ENCODE data around the gene KLHL41.
"Not testable (repeated sequence)": the region's sequence is repeated elsewhere in the genome, so short reads cannot be mapped to it uniquely, and the experiment has no call there.

Gene KLHL41

GRCh38 chr2:169510496-169510895 is 994 bp downstream of the KLHL41 start:
- no peak for DNase-seq

GRCh38 chr2:169511818-169512217 is 2.3 kb downstream of the KLHL41 start:
- no peak for DNase-seq

- DNase-seq: no peak
These were observed 3.0 kb downstream of the KLHL41 start for GRCh38 chr2:169512525-169512924.

- DNase-seq: no peak
These were observed 3.6 kb downstream of the KLHL41 start for GRCh38 chr2:169513094-169513493.

- DNase-seq: no peak
These were observed 4.4 kb downstream of the KLHL41 start for GRCh38 chr2:169513926-169514325.

- not testable (repeated sequence) for DNase-seq
These were observed 5.3 kb downstream of the KLHL41 start for GRCh38 chr2:169514758-169515157.

- not testable (repeated sequence) for DNase-seq
These were observed 7.0 kb downstream of the KLHL41 start for GRCh38 chr2:169516488-169516995.

- no peak for DNase-seq
These were observed 11.4 kb downstream of the KLHL41 start for GRCh38 chr2:169520896-169521295.

GRCh38 chr2:169523681-169524080 is 14.2 kb downstream of the KLHL41 start:
- no peak for DNase-seq

- no peak for DNase-seq
These were observed 15.9 kb downstream of the KLHL41 start for GRCh38 chr2:169525434-169525833.

- no peak for DNase-seq
These were observed 16.9 kb downstream of the KLHL41 start for GRCh38 chr2:169526451-169526850.

- peak; percentile 49 for DNase-seq
These were observed 18.8 kb downstream of the KLHL41 start for GRCh38 chr2:169528271-169528701.

- not testable (repeated sequence) for DNase-seq
These were observed 30.0 kb downstream of the KLHL41 start for GRCh38 chr2:169539460-169539859.

GRCh38 chr2:169540146-169540545 is 30.6 kb downstream of the KLHL41 start:
- no peak for DNase-seq

- no peak for DNase-seq
These were observed 32.9 kb downstream of the KLHL41 start for GRCh38 chr2:169542433-169542832.

GRCh38 chr2:169546756-169547155 is 37.3 kb downstream of the KLHL41 start:
- no peak for DNase-seq

- DNase-seq: no peak
These were observed 51.9 kb downstream of the KLHL41 start for GRCh38 chr2:169561364-169561763.

GRCh38 chr2:169562084-169562483 is 52.6 kb downstream of the KLHL41 start:
- DNase-seq: not testable (repeated sequence)

GRCh38 chr2:169562519-169562918 is 53.0 kb downstream of the KLHL41 start:
- DNase-seq: no peak

- DNase-seq: no peak
These were observed 56.2 kb downstream of the KLHL41 start for GRCh38 chr2:169565686-169566085.

- no peak for DNase-seq
These were observed 60.4 kb downstream of the KLHL41 start for GRCh38 chr2:169569948-169570347.

GRCh38 chr2:169570752-169571151 is 61.2 kb downstream of the KLHL41 start:
- DNase-seq: not testable (repeated sequence)

GRCh38 chr2:169571571-169571970 is 62.1 kb downstream of the KLHL41 start:
- no peak for DNase-seq

GRCh38 chr2:169572189-169572588 is 62.7 kb downstream of the KLHL41 start:
- DNase-seq: no peak

GRCh38 chr2:169572821-169573159 is 63.3 kb downstream of the KLHL41 start:
- DNase-seq: no peak

All from CD4-positive, alpha-beta T cell treated with Interferon gamma for 1 hour (primary cell).